Keratinocyte (primary cell): ENCODE measurements around the gene SERPINB12. TPM values are rescaled to one million over a fixed set of nuclear protein-coding genes. Genes with fewer than 3 reads are reported as not detected.

Experiments used
- DNase-seq: peaks from one replicate; pipeline ENCODE4 v3.0.0-alpha.2; 2011; ENCODE audit warnings: low read depth, missing footprints, low spot score
- FAIRE-seq: peaks from 2 replicates; lab custom pipeline; 2011; peaks lifted over from hg19 to GRCh38; lab: Jason Lieb, UNC
- H2AFZ ChIP-seq: 2 replicates; pipeline ENCODE4 v1.6.0; 2012; ENCODE audit warnings: low read length, control low read depth, inconsistent platforms; ENCODE audit not compliant: control insufficient read depth
- H3K27ac ChIP-seq: 2 replicates; pipeline ENCODE4 v1.5.1; 2011; ENCODE audit warnings: low read length; ENCODE audit not compliant: control insufficient read depth, insufficient read depth
- H3K27me3 ChIP-seq: 3 replicates; pipeline ENCODE4 v1.6.0; 2011; ENCODE audit warnings: low read length; ENCODE audit not compliant: control insufficient read depth, insufficient read depth; ENCODE audit errors: extremely low read depth
- H3K36me3 ChIP-seq, 2 experiments: 2 replicates in 1 of 2; 3 replicates in 1 of 2; pipeline ENCODE4 v1.5.1; 2011; ENCODE audit warnings: low read length in 2 of 2, mild to moderate bottlenecking in 1 of 2; ENCODE audit not compliant: control insufficient read depth in 2 of 2, insufficient read depth in 2 of 2; ENCODE audit errors: extremely low read depth in 1 of 2
- H3K4me1 ChIP-seq: 3 replicates; pipeline ENCODE4 v1.5.1; 2011; ENCODE audit warnings: low read length; ENCODE audit not compliant: control insufficient read depth, insufficient read depth; ENCODE audit errors: extremely low read depth
- H3K4me2 ChIP-seq: 3 replicates; pipeline ENCODE4 v1.6.0; 2011; ENCODE audit warnings: low read depth, low read length; ENCODE audit not compliant: control insufficient read depth, insufficient read depth; ENCODE audit errors: extremely low read depth
- H3K4me3 ChIP-seq, 3 experiments: fragments of 200-600 bp in 1 of 3; sonication (generic) in 1 of 3; 2 replicates in 2 of 3; 3 replicates in 1 of 3; pipeline ENCODE4 v1.5.1; 2011 to 2016; ENCODE audit warnings: low read length in 3 of 3, mild to moderate bottlenecking in 3 of 3, control low read depth in 2 of 3, inconsistent platforms in 1 of 3, low read depth in 1 of 3, mixed read lengths in 1 of 3, mixed run types in 1 of 3, moderate library complexity in 1 of 3; ENCODE audit not compliant: control insufficient read depth in 2 of 3, insufficient read depth in 2 of 3; ENCODE audit errors: extremely low read depth in 1 of 3
- H3K79me2 ChIP-seq: 2 replicates; pipeline ENCODE4 v1.6.0; 2012; ENCODE audit warnings: low read length; ENCODE audit not compliant: control insufficient read depth, insufficient read depth
- H3K9ac ChIP-seq: 3 replicates; pipeline ENCODE4 v1.6.0; 2011; ENCODE audit warnings: low read length; ENCODE audit not compliant: control insufficient read depth, insufficient read depth; ENCODE audit errors: extremely low read depth
- H3K9me1 ChIP-seq: 3 replicates; pipeline ENCODE4 v1.6.0; 2011; ENCODE audit warnings: low read length; ENCODE audit not compliant: control insufficient read depth, insufficient read depth; ENCODE audit errors: extremely low read depth
- H3K9me3 ChIP-seq: 2 replicates; pipeline ENCODE4 v1.5.1; 2012; ENCODE audit warnings: low read depth, low read length; ENCODE audit not compliant: control insufficient read depth
- H4K20me1 ChIP-seq: 3 replicates; pipeline ENCODE4 v1.6.0; 2011; ENCODE audit warnings: low read length; ENCODE audit not compliant: control insufficient read depth, insufficient read depth; ENCODE audit errors: extremely low read depth
- CTCF ChIP-seq, 3 experiments: IDR thresholded peaks in 1 of 3; conservative IDR thresholded peaks in 1 of 3; optimal IDR thresholded peaks in 1 of 3; 2 replicates in 2 of 3; 3 replicates in 1 of 3; pipeline versions ENCODE3 to v1.5.1; 2011; ENCODE audit warnings: low read length in 3 of 3, mild to moderate bottlenecking in 3 of 3, moderate library complexity in 2 of 3, control low read depth in 1 of 3, inconsistent platforms in 1 of 3; ENCODE audit not compliant: insufficient read depth in 2 of 3; ENCODE audit errors: extremely low read depth in 1 of 3
- EZH2 ChIP-seq: IDR thresholded peaks from one replicate; pipeline ENCODE4 v1.6.1; 2012; ENCODE audit warnings: inconsistent platforms, mild to moderate bottlenecking, low read length, moderate library complexity
- dilution Hi-C: fragments of 300-500 bp; cut with MboI; formaldehyde crosslinking; loops from one replicate; pipeline ENCODE4 v1.7.0; 2020; ENCODE audit warnings: low sequenced_read_pairs; ENCODE audit not compliant: extremely low pct_ligation_motif_present
- polyA plus RNA-seq, 5 experiments: library from polyadenylated mRNA; depleted of rRNA in 3 of 5; stranded (reverse) in 3 of 5; stranded (forward) in 1 of 5; unstranded in 1 of 5; fragments of >200 nt; gene quantifications; 1 replicate in 1 of 5; 2 replicates in 3 of 5; 3 replicates in 1 of 5; pipeline versions ENCODE4 v1.2.1 to v1.2.3, GENCODE V29; 2011 to 2012; ENCODE audit warnings: missing spikeins in 2 of 5, low read depth in 1 of 5, low replicate concordance in 1 of 5

Gene SERPINB12
- polyA plus RNA-seq, 1 donor (not counting 4 experiments of a cell fraction or from before 2014, with no cell fraction given), result 0.10 TPM

- Histone ChIP-seq H3K4me1 (peaks cover 37% of the 10 kb centered on the region), H2AFZ (peak overlapping the region; percentile 78), H3K9me3 (no peaks in the 10 kb centered on the region), H3K27me3 (no peaks in the 10 kb centered on the region), H3K27ac (peak overlapping the region; percentile 89), H3K9ac (peak overlapping the region; percentile 61), H3K36me3 (peaks cover 0 to 5% of the 10 kb centered on the region in 2 experiments), H3K4me2 (peak overlapping the region; percentile 77), H3K79me2 (no peaks in the 10 kb centered on the region), H3K4me3 (peak overlapping the region in 2 of 3 experiments; percentile 7 to 37), H4K20me1 (no peaks in the 10 kb centered on the region), H3K9me1 (no peaks in the 10 kb centered on the region)
- TF ChIP-seq CTCF (optimal IDR thresholded peaks at IDR 0.05 in 1 of 3, IDR thresholded peaks at IDR 0.05 in 1 of 3, conservative IDR thresholded peaks at IDR 0.05 in 1 of 3; ENCODE audit: extremely low read depth in 1 of 3, insufficient read depth in 2 of 3, low read length in 3 of 3) (no peak), EZH2 (no peak)
- DNase-seq (peak; percentile 54), FAIRE-seq (no peak)
- dilution Hi-C loops, result no loop called here
Measured at GRCh38 chr18:63586431-63586830, 44.3 kb downstream of the SERPINB12 start.

- Histone ChIP-seq H3K9me3 (no peaks in the 10 kb centered on the region), H3K4me2 (peak within 1 kb of the TSS; percentile 77), H3K27me3 (no peaks in the 10 kb centered on the region), H3K79me2 (no peaks in the 10 kb centered on the region), H3K9me1 (no peaks in the 10 kb centered on the region), H2AFZ (peak within 1 kb of the TSS; percentile 78), H3K9ac (peak within 1 kb of the TSS; percentile 61), H3K4me3 (peak within 1 kb of the TSS; percentile 37 to 61 (median 52)), H3K27ac (peak within 1 kb of the TSS; percentile 89), H3K4me1 (peaks cover 43% of the 10 kb centered on the region), H3K36me3 (peaks cover 0 to 5% of the 10 kb centered on the region in 2 experiments), H4K20me1 (no peaks in the 10 kb centered on the region)
- FAIRE-seq (peak; percentile 94), DNase-seq (peak; percentile 82)
- dilution Hi-C loops, result no loop called here
- no peak for TF ChIP-seq EZH2
Measured at GRCh38 chr18:63586966-63587365, 44.8 kb downstream of the SERPINB12 start, which contains the start of gene SERPINB13. Gene SERPINB13 (plus strand): TSS chr18:63587343. CDS start chr18:63588668, 1,325 bp downstream.

- DNase-seq (no peak), FAIRE-seq (no peak)
- TF ChIP-seq EZH2 (no peak), CTCF (optimal IDR thresholded peaks at IDR 0.05 in 1 of 3, IDR thresholded peaks at IDR 0.05 in 1 of 3, conservative IDR thresholded peaks at IDR 0.05 in 1 of 3; ENCODE audit: extremely low read depth in 1 of 3, insufficient read depth in 2 of 3, low read length in 3 of 3) (no peak)
- Histone ChIP-seq H3K4me2 (no peak overlapping the region), H3K4me3 (peak overlapping the region in 1 of 3 experiments; percentile 52), H4K20me1 (no peaks in the 10 kb centered on the region), H2AFZ (no peak overlapping the region), H3K79me2 (no peaks in the 10 kb centered on the region), H3K9ac (no peak overlapping the region), H3K9me3 (no peaks in the 10 kb centered on the region), H3K36me3 (peaks cover 0 to 14% of the 10 kb centered on the region in 2 experiments), H3K27ac (no peak overlapping the region), H3K4me1 (peaks cover 46% of the 10 kb centered on the region), H3K9me1 (no peaks in the 10 kb centered on the region), H3K27me3 (no peaks in the 10 kb centered on the region)
- dilution Hi-C loops, result no loop called here
Measured at GRCh38 chr18:63588909-63589308, 46.7 kb downstream of the SERPINB12 start.
